GM23338 (cell line): ENCODE measurements around the gene CASS4. TPM values are rescaled to one million over a fixed set of nuclear protein-coding genes. Genes with fewer than 3 reads are reported as not detected.

ENCODE experiments used
- ATAC-seq: fragments of 200-7000 bp; cut with Tn5 transposase; 3 replicates; pipeline ENCODE4 v1.9.1; 2020
- DNase-seq: peaks from one replicate; pipeline ENCODE4 v3.0.0-alpha.2; 2015; ENCODE audit warnings: low spot score
- H2AFZ ChIP-seq: fragments of 200-600 bp; sonication (generic); 2 replicates; pipeline ENCODE4 v1.8.0; 2016; ENCODE audit warnings: antibody characterized with exemption, mild to moderate bottlenecking, moderate library complexity
- H3F3A ChIP-seq: fragments of 200-600 bp; sonication (generic); replicated peaks from 2 replicates; pipeline ENCODE4 v1.8.0; 2017; ENCODE audit warnings: antibody characterized with exemption, mixed run types, low read depth
- H3K27ac ChIP-seq: fragments of 200-600 bp; sonication (generic); 2 replicates; pipeline ENCODE4 v1.6.1; 2016; ENCODE audit warnings: low read depth
- H3K27me3 ChIP-seq: fragments of 200-600 bp; sonication (generic); 2 replicates; pipeline ENCODE4 v1.8.0; 2016; ENCODE audit warnings: mild to moderate bottlenecking, mixed run types, moderate library complexity; ENCODE audit not compliant: insufficient read depth
- H3K36me3 ChIP-seq: fragments of 200-600 bp; sonication (generic); 2 replicates; pipeline ENCODE4 v1.8.0; 2016; ENCODE audit warnings: mild to moderate bottlenecking; ENCODE audit not compliant: insufficient read depth
- H3K4me1 ChIP-seq: fragments of 200-600 bp; sonication (generic); 2 replicates; pipeline ENCODE4 v1.8.0; 2016; ENCODE audit warnings: mild to moderate bottlenecking, moderate library complexity; ENCODE audit not compliant: insufficient read depth
- H3K4me2 ChIP-seq: fragments of 200-600 bp; sonication (generic); 2 replicates; pipeline ENCODE4 v1.7.1; 2017; ENCODE audit warnings: mixed run types
- H3K4me3 ChIP-seq: fragments of 200-600 bp; sonication (generic); 2 replicates; pipeline ENCODE4 v1.6.1; 2016; ENCODE audit warnings: mixed run types
- H3K79me2 ChIP-seq: fragments of 200-600 bp; sonication (generic); replicated peaks from 2 replicates; pipeline ENCODE4 v1.8.0; 2017; ENCODE audit warnings: mild to moderate bottlenecking; ENCODE audit not compliant: insufficient read depth
- H3K9me2 ChIP-seq: fragments of 200-600 bp; sonication (generic); 2 replicates; pipeline ENCODE4 v1.8.0; 2017; ENCODE audit not compliant: insufficient read depth
- H4K20me1 ChIP-seq: fragments of 200-600 bp; sonication (generic); replicated peaks from 2 replicates; pipeline ENCODE4 v1.8.0; 2017; ENCODE audit warnings: mild to moderate bottlenecking; ENCODE audit not compliant: insufficient read depth
- H3K27ac Mint-ChIP-seq: 2 replicates; pipeline ENCODE4 v1.8.0; 2020; ENCODE audit warnings: inconsistent platforms, mild to moderate bottlenecking, moderate library complexity, mixed read lengths
- H3K27me3 Mint-ChIP-seq: 3 replicates; pipeline ENCODE4 v1.8.0; 2022; ENCODE audit warnings: low read depth, mild to moderate bottlenecking, moderate library complexity, mixed read lengths, inconsistent platforms; ENCODE audit not compliant: insufficient read depth, poor library complexity
- H3K36me3 Mint-ChIP-seq: 3 replicates; pipeline ENCODE4 v1.8.0; 2021; ENCODE audit warnings: low read depth, mild to moderate bottlenecking, inconsistent platforms, moderate library complexity, mixed read lengths
- H3K4me1 Mint-ChIP-seq: 3 replicates; pipeline ENCODE4 v1.8.0; 2020; ENCODE audit warnings: mild to moderate bottlenecking, inconsistent platforms, mixed read lengths
- H3K4me3 Mint-ChIP-seq: 3 replicates; pipeline ENCODE4 v1.8.0; 2021; ENCODE audit warnings: moderate library complexity, mild to moderate bottlenecking, inconsistent platforms, mixed read lengths
- H3K9me3 Mint-ChIP-seq: 3 replicates; pipeline ENCODE4 v1.8.0; 2020; ENCODE audit warnings: moderate library complexity, mild to moderate bottlenecking, inconsistent platforms, mixed read lengths
- CREB1 ChIP-seq: fragments of 250-450 bp; sonication (Bioruptor Pico); IDR thresholded peaks from 2 replicates; pipeline ENCODE4 v1.5.0; 2020; ENCODE audit warnings: low read depth, mild to moderate bottlenecking, moderate library complexity
- EZH2 ChIP-seq: fragments of 200-600 bp; sonication (generic); IDR thresholded peaks from one replicate; pipeline ENCODE4 v1.8.0; 2017; ENCODE audit warnings: antibody characterized with exemption, mild to moderate bottlenecking, low read depth; ENCODE audit not compliant: unreplicated experiment
- EZH2phosphoT487 ChIP-seq: fragments of 200-600 bp; sonication (generic); IDR thresholded peaks from one replicate; pipeline ENCODE4 v1.8.1; 2018; ENCODE audit warnings: antibody characterized with exemption; ENCODE audit not compliant: unreplicated experiment
- JUNB ChIP-seq: IDR thresholded peaks from one replicate; pipeline ENCODE4 v1.6.1; 2016; ENCODE audit warnings: antibody characterized with exemption; ENCODE audit not compliant: unreplicated experiment
- NANOG ChIP-seq: IDR thresholded peaks from 2 replicates; pipeline ENCODE4 v1.6.1; 2016; ENCODE audit warnings: antibody characterized with exemption, borderline replicate concordance
- POLR2AphosphoS5 ChIP-seq: IDR thresholded peaks from 2 replicates; pipeline ENCODE4 v1.6.1; 2016; ENCODE audit warnings: antibody characterized with exemption, low read depth
- STAT1 ChIP-seq: IDR thresholded peaks from one replicate; pipeline ENCODE4 v1.6.1; 2016; ENCODE audit warnings: antibody characterized with exemption; ENCODE audit not compliant: unreplicated experiment
- ZNF114 ChIP-seq: fragments of 250-450 bp; sonication (Bioruptor Pico); IDR thresholded peaks from 2 replicates; pipeline ENCODE4 v1.5.0; 2020; ENCODE audit warnings: mild to moderate bottlenecking, moderate library complexity
- ZNF331 ChIP-seq: fragments of 250-450 bp; sonication (Bioruptor Pico); IDR thresholded peaks from 2 replicates; pipeline ENCODE4 v1.5.0; 2020; ENCODE audit warnings: low read depth, mild to moderate bottlenecking, moderate library complexity
- polyA plus RNA-seq: library from polyadenylated mRNA; unstranded; fragments of >200 nt; fragmentation: Nextera tagmentation; extraction: Ambion mirVana; gene quantifications from 2 replicates; pipeline ENCODE4 v1.2.1, GENCODE V29; 2016
- total RNA-seq: library from RNA; depleted of rRNA; stranded (reverse); fragments of >200 nt; shearing (Covaris generic); gene quantifications from 2 replicates; pipeline ENCODE4 v1.2.3, GENCODE V29; 2014
- TF ChIP-seq, protein P1 (sequence below): IDR thresholded peaks from one replicate; pipeline ENCODE4 v1.6.1; 2018; ENCODE audit warnings: antibody characterized with exemption; ENCODE audit not compliant: unreplicated experiment
- TF ChIP-seq, protein P2 (sequence below): IDR thresholded peaks from 2 replicates; pipeline ENCODE4 v1.6.1; 2016; ENCODE audit warnings: antibody characterized with exemption
- TF ChIP-seq, protein P3 (sequence below): fragments of 250-450 bp; sonication (Bioruptor Pico); IDR thresholded peaks from 2 replicates; pipeline ENCODE4 v1.5.0; 2020; ENCODE audit warnings: mild to moderate bottlenecking, moderate library complexity
- TF ChIP-seq, protein P4 (sequence below), 2 experiments: fragments of 200-600 bp in 1 of 2; sonication (generic) in 1 of 2; conservative IDR thresholded peaks; 2 replicates each; pipeline versions ENCODE4 v1.5.1 to v1.6.1; 2016 to 2017; ENCODE audit warnings: antibody characterized with exemption in 2 of 2, low read depth in 2 of 2, mild to moderate bottlenecking in 2 of 2, moderate library complexity in 1 of 2

The CASS4 gene
- total and polyA plus RNA-seq, 2 experiments from 2014 or later: not detected

DNA sequence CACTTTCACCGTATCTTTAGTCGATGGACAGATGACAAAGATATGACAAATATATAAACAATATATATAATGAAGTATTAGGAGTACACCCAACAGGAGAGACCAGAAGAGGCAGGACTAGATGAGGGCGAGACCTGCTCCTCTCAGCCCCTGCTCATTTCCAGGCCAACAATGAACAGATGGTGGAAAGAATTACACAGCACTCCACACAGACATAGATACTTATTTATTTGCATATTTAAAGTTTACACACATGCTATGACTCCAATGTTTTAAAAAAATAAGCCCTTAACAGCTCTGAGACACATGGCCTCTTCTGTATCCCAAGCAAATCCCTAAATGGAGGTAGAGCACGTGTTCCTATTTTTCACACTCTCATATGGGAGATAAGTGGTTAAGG is 42.9 kb upstream of the CASS4 start:
- Histone ChIP-seq H3K4me3 (no peak overlapping the region), H3K27me3 (no peaks in the 10 kb centered on the region), H3K36me3 (peaks cover 24% of the 10 kb centered on the region), H3K27ac (no peak overlapping the region), H3F3A (no peaks in the 10 kb centered on the region; the same call in 1 of the 2 replicates), H3K4me2 (no peak overlapping the region), H3K9me2 (no peaks in the 10 kb centered on the region), H4K20me1 (peaks cover 26% of the 10 kb centered on the region), H3K4me1 (no peaks in the 10 kb centered on the region), H3K79me2 (peaks cover 25% of the 10 kb centered on the region), H2AFZ (no peak overlapping the region)
- no peaks in the 10 kb centered on the region for H3K4me1 Mint-ChIP-seq
- ATAC-seq: no peak
- no peak for TF ChIP-seq JUNB
- TF ChIP-seq NANOG: no peak
- TF ChIP-seq, protein P1, sequence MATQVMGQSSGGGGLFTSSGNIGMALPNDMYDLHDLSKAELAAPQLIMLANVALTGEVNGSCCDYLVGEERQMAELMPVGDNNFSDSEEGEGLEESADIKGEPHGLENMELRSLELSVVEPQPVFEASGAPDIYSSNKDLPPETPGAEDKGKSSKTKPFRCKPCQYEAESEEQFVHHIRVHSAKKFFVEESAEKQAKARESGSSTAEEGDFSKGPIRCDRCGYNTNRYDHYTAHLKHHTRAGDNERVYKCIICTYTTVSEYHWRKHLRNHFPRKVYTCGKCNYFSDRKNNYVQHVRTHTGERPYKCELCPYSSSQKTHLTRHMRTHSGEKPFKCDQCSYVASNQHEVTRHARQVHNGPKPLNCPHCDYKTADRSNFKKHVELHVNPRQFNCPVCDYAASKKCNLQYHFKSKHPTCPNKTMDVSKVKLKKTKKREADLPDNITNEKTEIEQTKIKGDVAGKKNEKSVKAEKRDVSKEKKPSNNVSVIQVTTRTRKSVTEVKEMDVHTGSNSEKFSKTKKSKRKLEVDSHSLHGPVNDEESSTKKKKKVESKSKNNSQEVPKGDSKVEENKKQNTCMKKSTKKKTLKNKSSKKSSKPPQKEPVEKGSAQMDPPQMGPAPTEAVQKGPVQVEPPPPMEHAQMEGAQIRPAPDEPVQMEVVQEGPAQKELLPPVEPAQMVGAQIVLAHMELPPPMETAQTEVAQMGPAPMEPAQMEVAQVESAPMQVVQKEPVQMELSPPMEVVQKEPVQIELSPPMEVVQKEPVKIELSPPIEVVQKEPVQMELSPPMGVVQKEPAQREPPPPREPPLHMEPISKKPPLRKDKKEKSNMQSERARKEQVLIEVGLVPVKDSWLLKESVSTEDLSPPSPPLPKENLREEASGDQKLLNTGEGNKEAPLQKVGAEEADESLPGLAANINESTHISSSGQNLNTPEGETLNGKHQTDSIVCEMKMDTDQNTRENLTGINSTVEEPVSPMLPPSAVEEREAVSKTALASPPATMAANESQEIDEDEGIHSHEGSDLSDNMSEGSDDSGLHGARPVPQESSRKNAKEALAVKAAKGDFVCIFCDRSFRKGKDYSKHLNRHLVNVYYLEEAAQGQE: no peak
- TF ChIP-seq CREB1: no peak
- TF ChIP-seq EZH2: no peak
- TF ChIP-seq STAT1: no peak
- TF ChIP-seq EZH2phosphoT487: no peak
- no peak for TF ChIP-seq POLR2AphosphoS5
- TF ChIP-seq, protein P2, sequence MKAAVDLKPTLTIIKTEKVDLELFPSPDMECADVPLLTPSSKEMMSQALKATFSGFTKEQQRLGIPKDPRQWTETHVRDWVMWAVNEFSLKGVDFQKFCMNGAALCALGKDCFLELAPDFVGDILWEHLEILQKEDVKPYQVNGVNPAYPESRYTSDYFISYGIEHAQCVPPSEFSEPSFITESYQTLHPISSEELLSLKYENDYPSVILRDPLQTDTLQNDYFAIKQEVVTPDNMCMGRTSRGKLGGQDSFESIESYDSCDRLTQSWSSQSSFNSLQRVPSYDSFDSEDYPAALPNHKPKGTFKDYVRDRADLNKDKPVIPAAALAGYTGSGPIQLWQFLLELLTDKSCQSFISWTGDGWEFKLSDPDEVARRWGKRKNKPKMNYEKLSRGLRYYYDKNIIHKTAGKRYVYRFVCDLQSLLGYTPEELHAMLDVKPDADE: no peak
- TF ChIP-seq, protein P3, sequence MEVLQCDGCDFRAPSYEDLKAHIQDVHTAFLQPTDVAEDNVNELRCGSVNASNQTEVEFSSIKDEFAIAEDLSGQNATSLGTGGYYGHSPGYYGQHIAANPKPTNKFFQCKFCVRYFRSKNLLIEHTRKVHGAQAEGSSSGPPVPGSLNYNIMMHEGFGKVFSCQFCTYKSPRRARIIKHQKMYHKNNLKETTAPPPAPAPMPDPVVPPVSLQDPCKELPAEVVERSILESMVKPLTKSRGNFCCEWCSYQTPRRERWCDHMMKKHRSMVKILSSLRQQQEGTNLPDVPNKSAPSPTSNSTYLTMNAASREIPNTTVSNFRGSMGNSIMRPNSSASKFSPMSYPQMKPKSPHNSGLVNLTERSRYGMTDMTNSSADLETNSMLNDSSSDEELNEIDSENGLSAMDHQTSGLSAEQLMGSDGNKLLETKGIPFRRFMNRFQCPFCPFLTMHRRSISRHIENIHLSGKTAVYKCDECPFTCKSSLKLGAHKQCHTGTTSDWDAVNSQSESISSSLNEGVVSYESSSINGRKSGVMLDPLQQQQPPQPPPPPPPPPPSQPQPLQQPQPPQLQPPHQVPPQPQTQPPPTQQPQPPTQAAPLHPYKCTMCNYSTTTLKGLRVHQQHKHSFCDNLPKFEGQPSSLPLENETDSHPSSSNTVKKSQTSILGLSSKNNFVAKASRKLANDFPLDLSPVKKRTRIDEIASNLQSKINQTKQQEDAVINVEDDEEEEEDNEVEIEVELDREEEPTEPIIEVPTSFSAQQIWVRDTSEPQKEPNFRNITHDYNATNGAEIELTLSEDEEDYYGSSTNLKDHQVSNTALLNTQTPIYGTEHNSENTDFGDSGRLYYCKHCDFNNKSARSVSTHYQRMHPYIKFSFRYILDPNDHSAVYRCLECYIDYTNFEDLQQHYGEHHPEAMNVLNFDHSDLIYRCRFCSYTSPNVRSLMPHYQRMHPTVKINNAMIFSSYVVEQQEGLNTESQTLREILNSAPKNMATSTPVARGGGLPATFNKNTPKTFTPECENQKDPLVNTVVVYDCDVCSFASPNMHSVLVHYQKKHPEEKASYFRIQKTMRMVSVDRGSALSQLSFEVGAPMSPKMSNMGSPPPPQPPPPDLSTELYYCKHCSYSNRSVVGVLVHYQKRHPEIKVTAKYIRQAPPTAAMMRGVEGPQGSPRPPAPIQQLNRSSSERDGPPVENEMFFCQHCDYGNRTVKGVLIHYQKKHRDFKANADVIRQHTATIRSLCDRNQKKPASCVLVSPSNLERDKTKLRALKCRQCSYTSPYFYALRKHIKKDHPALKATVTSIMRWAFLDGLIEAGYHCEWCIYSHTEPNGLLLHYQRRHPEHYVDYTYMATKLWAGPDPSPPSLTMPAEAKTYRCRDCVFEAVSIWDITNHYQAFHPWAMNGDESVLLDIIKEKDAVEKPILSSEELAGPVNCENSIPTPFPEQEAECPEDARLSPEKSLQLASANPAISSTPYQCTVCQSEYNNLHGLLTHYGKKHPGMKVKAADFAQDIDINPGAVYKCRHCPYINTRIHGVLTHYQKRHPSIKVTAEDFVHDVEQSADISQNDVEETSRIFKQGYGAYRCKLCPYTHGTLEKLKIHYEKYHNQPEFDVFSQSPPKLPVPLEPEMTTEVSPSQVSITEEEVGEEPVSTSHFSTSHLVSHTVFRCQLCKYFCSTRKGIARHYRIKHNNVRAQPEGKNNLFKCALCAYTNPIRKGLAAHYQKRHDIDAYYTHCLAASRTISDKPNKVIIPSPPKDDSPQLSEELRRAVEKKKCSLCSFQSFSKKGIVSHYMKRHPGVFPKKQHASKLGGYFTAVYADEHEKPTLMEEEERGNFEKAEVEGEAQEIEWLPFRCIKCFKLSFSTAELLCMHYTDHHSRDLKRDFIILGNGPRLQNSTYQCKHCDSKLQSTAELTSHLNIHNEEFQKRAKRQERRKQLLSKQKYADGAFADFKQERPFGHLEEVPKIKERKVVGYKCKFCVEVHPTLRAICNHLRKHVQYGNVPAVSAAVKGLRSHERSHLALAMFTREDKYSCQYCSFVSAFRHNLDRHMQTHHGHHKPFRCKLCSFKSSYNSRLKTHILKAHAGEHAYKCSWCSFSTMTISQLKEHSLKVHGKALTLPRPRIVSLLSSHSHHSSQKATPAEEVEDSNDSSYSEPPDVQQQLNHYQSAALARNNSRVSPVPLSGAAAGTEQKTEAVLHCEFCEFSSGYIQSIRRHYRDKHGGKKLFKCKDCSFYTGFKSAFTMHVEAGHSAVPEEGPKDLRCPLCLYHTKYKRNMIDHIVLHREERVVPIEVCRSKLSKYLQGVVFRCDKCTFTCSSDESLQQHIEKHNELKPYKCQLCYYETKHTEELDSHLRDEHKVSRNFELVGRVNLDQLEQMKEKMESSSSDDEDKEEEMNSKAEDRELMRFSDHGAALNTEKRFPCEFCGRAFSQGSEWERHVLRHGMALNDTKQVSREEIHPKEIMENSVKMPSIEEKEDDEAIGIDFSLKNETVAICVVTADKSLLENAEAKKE: no peak
- TF ChIP-seq, protein P4, sequence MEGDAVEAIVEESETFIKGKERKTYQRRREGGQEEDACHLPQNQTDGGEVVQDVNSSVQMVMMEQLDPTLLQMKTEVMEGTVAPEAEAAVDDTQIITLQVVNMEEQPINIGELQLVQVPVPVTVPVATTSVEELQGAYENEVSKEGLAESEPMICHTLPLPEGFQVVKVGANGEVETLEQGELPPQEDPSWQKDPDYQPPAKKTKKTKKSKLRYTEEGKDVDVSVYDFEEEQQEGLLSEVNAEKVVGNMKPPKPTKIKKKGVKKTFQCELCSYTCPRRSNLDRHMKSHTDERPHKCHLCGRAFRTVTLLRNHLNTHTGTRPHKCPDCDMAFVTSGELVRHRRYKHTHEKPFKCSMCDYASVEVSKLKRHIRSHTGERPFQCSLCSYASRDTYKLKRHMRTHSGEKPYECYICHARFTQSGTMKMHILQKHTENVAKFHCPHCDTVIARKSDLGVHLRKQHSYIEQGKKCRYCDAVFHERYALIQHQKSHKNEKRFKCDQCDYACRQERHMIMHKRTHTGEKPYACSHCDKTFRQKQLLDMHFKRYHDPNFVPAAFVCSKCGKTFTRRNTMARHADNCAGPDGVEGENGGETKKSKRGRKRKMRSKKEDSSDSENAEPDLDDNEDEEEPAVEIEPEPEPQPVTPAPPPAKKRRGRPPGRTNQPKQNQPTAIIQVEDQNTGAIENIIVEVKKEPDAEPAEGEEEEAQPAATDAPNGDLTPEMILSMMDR (conservative IDR thresholded peaks at IDR 0.05; ENCODE audit: low read depth in 2 of 2): no peak
- no peak for TF ChIP-seq ZNF114 (CRISPR knock-in tag)
- no peak for TF ChIP-seq ZNF331 (CRISPR knock-in tag)
- H3K36me3 Mint-ChIP-seq: peaks cover 51% of the 10 kb centered on the region
- H3K27ac Mint-ChIP-seq: no peak overlapping the region
- H3K9me3 Mint-ChIP-seq: no peaks in the 10 kb centered on the region
- H3K27me3 Mint-ChIP-seq: peaks cover 4% of the 10 kb centered on the region
- no peak overlapping the region for H3K4me3 Mint-ChIP-seq
- no peak for DNase-seq
